Right cardiac atrium (tissue), 5 donors: Measurements from ENCODE around the gene GSTP1. TPM values are rescaled to one million over a fixed set of nuclear protein-coding genes. Genes with fewer than 3 reads are reported as not detected.
A peak's percentile ranks its signal among the peaks of the same experiment; 100 is the strongest.
"Not testable (repeated sequence)": the region's sequence is repeated elsewhere in the genome, so short reads cannot be mapped to it uniquely, and the experiment has no call there.

Experiments
- ATAC-seq, 2 donors: fragments of 200-7000 bp; cut with Tn5 transposase; one replicate each; pipeline versions ENCODE4 v1.8.0 to v1.9.1; 2020; ENCODE audit warnings: moderate library complexity in 2 of 2, mild to moderate bottlenecking in 1 of 2
- DNase-seq, 3 donors: peaks; one replicate each; pipeline ENCODE4 v3.0.0-alpha.2; 2020
- H3K27ac ChIP-seq: one replicate; pipeline ENCODE4 v1.5.1; 2013; ENCODE audit warnings: mild to moderate bottlenecking, low read length, control low read depth, moderate library complexity
- H3K27me3 ChIP-seq: one replicate; pipeline ENCODE4 v1.6.1; 2013; ENCODE audit not compliant: control insufficient read depth, insufficient read depth
- H3K4me1 ChIP-seq: one replicate; pipeline ENCODE4 v1.6.1; 2013; ENCODE audit warnings: low read length; ENCODE audit not compliant: control insufficient read depth, insufficient read depth
- H3K4me3 ChIP-seq: one replicate; pipeline ENCODE4 v1.5.1; 2013; ENCODE audit warnings: low read length, control low read depth
- H3K9me3 ChIP-seq: one replicate; pipeline ENCODE4 v1.6.1; 2013; ENCODE audit warnings: low read length; ENCODE audit not compliant: control insufficient read depth
- WGBS: extraction: QIAGEN DNeasy Blood & Tissue Kit; methylation state at CpG from one replicate; pipeline ENCODE4 v1.1.7; 2013; 5-methylcytosine and 5-hydroxymethylcytosine counted together
- intact Hi-C, 4 donors: fragments of 100-400 bp; cut with DNase I; formaldehyde crosslinking; loops; one replicate each; pipeline versions ENCODE4 v1.11.0 to v1.14.0; 2022 to 2023
- polyA plus RNA-seq: library from polyadenylated mRNA; stranded (reverse); fragments of 200-250 nt; gene quantifications from one replicate; pipeline ENCODE4 v1.2.3, GENCODE V29; 2013
- total RNA-seq, 4 donors: library from RNA; stranded (reverse); fragmentation: NEBNext Ultra II Directional; extraction: Animal tissue kit (Norgen Biotek cat#: 25700); gene quantifications; one replicate each; pipeline ENCODE4 v1.2.1, GENCODE V29; 2021
- donor health status: healthy with polysubstance abuse.
- donor health status: DM: no; HTN: yes; CAD: no.
- donor health status: DM: no; HTN: no; CAD: no.
- donor health status: DM: no; HTN: yes; CAD: no; lungs with severe emphysema.
- donor health status: DM: yes; HTN: yes; CAD: no.

The GSTP1 gene
- total and polyA plus RNA-seq, 5 donors = 323 to 501 (median 391) TPM

- peak; percentile 1 to 3 for ATAC-seq
Measured at GRCh38 chr11:67615728-67616430, 32.3 kb downstream of the GSTP1 start.

DNA sequence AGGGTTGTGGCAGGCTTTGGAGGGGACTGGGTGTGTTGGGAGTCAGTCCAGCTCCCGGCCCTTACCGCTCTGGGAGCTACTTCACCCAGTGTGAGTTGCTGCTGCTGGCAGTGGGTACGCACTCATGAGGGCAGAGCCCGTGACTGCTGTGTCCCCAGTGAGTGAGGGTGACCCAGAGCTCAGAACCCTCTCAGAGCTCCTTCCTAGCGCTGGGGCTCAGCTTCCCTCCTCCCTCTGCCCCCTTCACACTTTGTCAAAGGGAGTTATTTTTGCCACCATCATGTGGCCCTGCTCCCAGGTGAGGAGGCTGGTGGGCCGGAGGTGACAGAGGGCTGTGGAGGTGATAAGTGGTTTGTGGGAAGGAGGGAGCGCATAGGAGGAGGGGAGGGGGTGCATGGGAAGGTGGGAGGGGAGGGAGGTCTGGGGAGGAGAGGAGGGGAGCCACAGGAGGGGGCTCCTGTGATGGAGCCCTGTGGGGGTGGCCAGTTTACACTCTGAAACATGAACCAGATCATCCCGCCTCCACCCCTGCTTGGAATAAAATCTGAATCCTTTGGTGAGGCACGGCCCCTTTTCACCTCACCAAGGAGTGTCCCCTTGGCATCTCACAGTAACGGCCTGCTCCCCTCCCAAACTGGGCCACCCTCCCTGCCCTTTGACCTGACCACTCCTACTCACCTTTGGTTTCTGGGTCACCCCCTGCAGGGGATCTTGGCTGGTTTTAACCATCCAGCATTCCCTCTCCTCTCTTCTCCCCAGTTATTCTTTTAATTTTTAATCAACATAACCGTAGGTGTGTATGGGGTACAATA, 33.0 kb downstream of the GSTP1 start:
- WGBS = 30% methylated on average over 11 of the region's 11 CpGs
- peak; percentile 44 to 50 for ATAC-seq
- intact Hi-C loops = no loop called here

More at GRCh38 chr11:67615728-67616430, 32.3 kb downstream of the GSTP1 start:
- Histone ChIP-seq H3K9me3 (no peaks in the 10 kb centered on the region), H3K4me3 (no peak overlapping the region), H3K27me3 (no peaks in the 10 kb centered on the region), H3K27ac (no peak overlapping the region), H3K4me1 (no peaks in the 10 kb centered on the region)
- 25% methylated on average over 34 of the region's 34 CpGs for WGBS
- intact Hi-C loops = no loop called here
- DNase-seq = peak in 2 of 3 donors; percentile 12 to 41

DNA sequence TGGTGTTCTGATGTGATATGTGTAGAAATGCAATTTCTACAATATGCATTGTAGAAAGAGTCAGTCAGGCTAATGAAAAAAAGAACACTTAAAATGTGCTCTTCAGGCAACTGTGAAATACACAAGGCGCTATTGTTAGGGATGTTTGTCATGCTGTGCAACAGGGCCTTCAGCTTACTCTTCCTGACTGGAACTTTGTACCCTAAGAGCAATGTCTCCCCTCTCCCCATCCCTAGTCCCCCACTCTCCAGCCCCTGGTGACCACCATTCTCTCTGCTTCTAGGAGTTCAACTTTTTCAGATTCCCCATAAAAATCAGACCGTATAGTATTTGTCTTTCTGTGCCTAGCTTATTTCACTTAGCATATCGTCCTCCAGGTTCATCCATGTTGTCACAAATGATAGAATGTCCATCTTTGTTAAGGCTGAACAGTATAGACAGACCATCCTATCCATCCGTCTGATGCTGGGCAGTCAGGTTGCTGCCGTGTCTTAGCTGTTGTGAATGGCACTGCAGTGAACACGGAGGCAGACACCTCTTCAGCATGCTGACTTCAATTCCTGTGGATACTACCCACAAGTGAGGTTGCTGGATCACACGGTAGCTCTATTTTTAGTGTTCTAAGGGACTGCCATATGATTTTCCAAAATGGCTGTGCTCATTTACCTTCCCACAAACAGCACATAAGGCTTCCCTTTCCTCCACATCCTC, 33.8 kb downstream of the GSTP1 start:
- DNase-seq (no peak), ATAC-seq (no peak)
- 61% methylated on average over 7 of the region's 7 CpGs for WGBS
- intact Hi-C loops = no loop called here
- Histone ChIP-seq H3K27me3 (no peaks in the 10 kb centered on the region), H3K4me3 (no peak overlapping the region), H3K27ac (peak overlapping the region; percentile 40), H3K9me3 (no peaks in the 10 kb centered on the region), H3K4me1 (no peaks in the 10 kb centered on the region)

More for the DNA sequence above, 33.0 kb downstream of the GSTP1 start:
- Histone ChIP-seq H3K4me1 (no peaks in the 10 kb centered on the region), H3K27me3 (no peaks in the 10 kb centered on the region), H3K27ac (no peak overlapping the region), H3K9me3 (no peaks in the 10 kb centered on the region), H3K4me3 (no peak overlapping the region)
- peak; percentile 20 to 67 (median 51) for DNase-seq

GRCh38 chr11:67618901-67619659, 35.5 kb downstream of the GSTP1 start:
- H3K27ac ChIP-seq, H3K4me3 ChIP-seq, intact Hi-C loops, ATAC-seq, H3K27me3 ChIP-seq, H3K9me3 ChIP-seq, H3K4me1 ChIP-seq: not testable (repeated sequence)
- WGBS = 93% methylated on average over 40 of the region's 40 CpGs
- DNase-seq = peak in 2 of 3 donors; percentile 28 to 41

DNA sequence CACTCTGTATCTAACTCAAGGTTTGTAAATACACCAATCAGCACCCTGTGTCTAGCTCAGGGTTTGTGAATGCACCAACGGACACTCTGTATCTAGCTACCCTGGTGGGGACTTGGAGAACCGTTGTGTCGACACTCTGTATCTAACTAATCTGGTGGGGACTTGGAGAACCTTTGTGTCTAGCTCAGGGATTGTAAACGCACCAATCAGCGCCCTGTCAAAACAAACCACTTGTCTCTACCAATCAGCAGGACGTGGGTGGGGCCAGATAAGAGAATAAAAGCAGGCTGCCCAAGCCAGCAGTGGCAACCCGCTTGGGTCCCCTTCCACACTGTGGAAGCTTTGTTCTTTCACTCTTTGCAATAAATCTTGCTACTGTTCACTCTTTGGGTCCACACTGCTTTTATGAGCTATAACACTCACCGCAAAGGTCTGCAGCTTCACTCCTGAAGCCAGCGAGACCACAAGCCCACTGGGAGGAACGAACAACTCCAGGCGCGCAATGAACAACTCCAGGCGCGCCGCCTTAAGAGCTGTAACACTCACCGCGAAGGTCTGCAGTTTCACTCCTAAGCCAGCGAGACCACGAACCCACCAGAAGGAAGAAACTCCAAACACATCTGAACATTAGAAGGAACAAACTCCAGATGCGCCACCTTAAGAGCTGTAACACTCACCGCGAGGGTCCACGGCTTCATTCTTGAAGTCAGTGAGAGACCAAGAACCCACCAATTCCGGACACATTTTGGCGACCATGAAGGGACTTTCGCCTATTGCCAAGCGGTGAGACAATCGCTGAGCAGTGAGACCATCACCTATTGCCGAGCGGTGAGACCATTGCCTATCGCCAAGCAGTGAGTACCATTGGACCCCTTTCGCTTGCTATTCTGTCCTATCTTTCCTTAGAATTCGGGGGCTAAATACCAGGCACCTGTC, 36.3 kb downstream of the GSTP1 start:
- H3K4me1 ChIP-seq, H3K27me3 ChIP-seq, H3K27ac ChIP-seq, H3K4me3 ChIP-seq, ATAC-seq, H3K9me3 ChIP-seq, intact Hi-C loops, DNase-seq: not testable (repeated sequence)
- WGBS = 90% methylated on average over 33 of the region's 33 CpGs

- DNase-seq, H3K4me1 ChIP-seq, H3K4me3 ChIP-seq, intact Hi-C loops, H3K27ac ChIP-seq, ATAC-seq, H3K9me3 ChIP-seq, H3K27me3 ChIP-seq: not testable (repeated sequence)
- 87% methylated on average over 13 of the region's 13 CpGs for WGBS
Measured at GRCh38 chr11:67620621-67621020, 37.0 kb downstream of the GSTP1 start.

GRCh38 chr11:67621928-67622327, 38.3 kb downstream of the GSTP1 start:
- H3K9me3 ChIP-seq, H3K27me3 ChIP-seq, H3K27ac ChIP-seq, H3K4me3 ChIP-seq, ATAC-seq, intact Hi-C loops, H3K4me1 ChIP-seq, DNase-seq: not testable (repeated sequence)
- WGBS = 60% methylated on average over 3 of the region's 3 CpGs

DNA sequence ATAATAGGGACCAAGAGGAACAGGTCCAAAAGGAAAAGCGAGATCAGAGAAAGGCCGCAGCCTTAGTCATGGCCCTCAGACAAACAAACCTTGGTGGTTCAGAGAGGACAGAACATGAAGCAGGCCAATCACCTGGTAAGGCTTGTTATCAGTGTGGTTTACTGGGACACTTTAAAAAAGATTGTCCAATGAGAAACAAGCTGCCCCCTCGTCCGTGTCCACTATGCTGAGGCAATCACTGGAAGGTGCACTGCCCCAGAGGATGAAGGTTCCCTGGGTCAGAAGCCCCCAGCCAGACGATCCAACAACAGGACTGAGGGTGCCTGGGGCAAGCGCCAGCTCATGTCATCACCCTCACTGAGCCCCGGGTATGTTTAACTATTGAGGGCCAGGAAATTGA, 39.3 kb downstream of the GSTP1 start:
- ATAC-seq, H3K4me3 ChIP-seq, H3K4me1 ChIP-seq, H3K9me3 ChIP-seq, intact Hi-C loops, H3K27ac ChIP-seq, H3K27me3 ChIP-seq, DNase-seq: not testable (repeated sequence)
- 58% methylated on average over 7 of the region's 7 CpGs for WGBS

DNA sequence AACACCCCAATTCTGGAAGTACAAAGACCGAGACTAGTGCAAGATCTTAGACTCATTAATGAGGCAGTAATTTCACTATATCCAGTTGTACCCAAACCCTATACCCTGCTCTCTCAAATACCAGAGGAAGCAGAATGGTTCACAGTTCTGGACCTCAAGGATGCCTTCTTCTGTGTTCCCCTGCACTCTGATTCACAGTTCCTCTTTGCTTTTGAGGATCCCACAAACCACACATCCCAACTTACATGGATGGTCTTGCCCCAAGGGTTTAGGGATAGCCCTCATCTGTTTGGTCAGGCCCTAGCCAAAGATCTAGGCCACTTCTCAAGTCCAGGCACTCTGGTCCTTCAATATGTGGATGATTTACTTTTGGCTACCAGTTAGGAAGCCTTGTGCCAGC, 40.2 kb downstream of the GSTP1 start:
- not testable (repeated sequence) for H3K27ac ChIP-seq

More for the DNA sequence above, 40.2 kb downstream of the GSTP1 start:
- H3K27me3 ChIP-seq, intact Hi-C loops, H3K9me3 ChIP-seq, ATAC-seq, DNase-seq, H3K4me3 ChIP-seq, H3K4me1 ChIP-seq: not testable (repeated sequence)
- WGBS = 90% methylated on average over 1 of the region's 1 CpG
